HepG2 (cell line): ENCODE results near the gene USP8. TPM values are rescaled to one million over a fixed set of nuclear protein-coding genes. Genes with fewer than 3 reads are reported as not detected.
A peak's percentile ranks its signal among the peaks of the same experiment; 100 is the strongest.
"Not testable (repeated sequence)": the region's sequence is repeated elsewhere in the genome, so short reads cannot be mapped to it uniquely, and the experiment has no call there.

Experiments
- ATAC-seq: fragments of 200-7000 bp; cut with Tn5 transposase; 3 replicates; pipeline ENCODE4 v1.9.1; 2020; ENCODE audit warnings: mild to moderate bottlenecking, moderate library complexity
- BruUV-seq: library from RNA; stranded (reverse); fragments of 400-500 nt; replicated peaks from 2 replicates; lab custom pipeline; 2021; lab: Mats Ljungman, UMichigan
- CTCF ChIA-PET: fragments of 300-600 bp; formaldehyde crosslinking; extraction: SDS; loops from one replicate; lab custom pipeline; 2021; ENCODE audit warnings: low total read pairs, inconsistent platforms, low intra/inter-chr PET ratio; lab: Yijun Ruan, JAX
- POLR2A ChIA-PET: fragments of 350-600 bp; sonication (Branson Sonifier 250); formaldehyde crosslinking; loops from one replicate; lab custom pipeline; 2020; ENCODE audit warnings: antibody characterized with exemption, inconsistent platforms; lab: Yijun Ruan, JAX
- DNase-seq: peaks from one replicate; pipeline ENCODE4 v3.0.0-alpha.2; 2015; ENCODE audit warnings: low spot score
- FAIRE-seq: peaks from 3 replicates; lab custom pipeline; 2011; peaks lifted over from hg19 to GRCh38; lab: Jason Lieb, UNC
- H2AFZ ChIP-seq: one replicate; pipeline ENCODE4 v1.6.1; 2011; ENCODE audit warnings: low read length, inconsistent platforms
- H3K27ac ChIP-seq: fragments of 300-600 bp; 3 replicates; pipeline ENCODE4 v1.8.0; 2011; ENCODE audit warnings: mixed run types, mild to moderate bottlenecking, mixed read lengths, low read length, inconsistent platforms; ENCODE audit not compliant: insufficient read depth; ENCODE audit errors: extremely low read length
- H3K27me3 ChIP-seq, 2 experiments: fragments of 200-600 bp in 1 of 2; 2 replicates in 1 of 2; 3 replicates in 1 of 2; pipeline versions ENCODE4 v1.6.0 to v1.8.0; 2011; ENCODE audit warnings: low read length in 2 of 2, mild to moderate bottlenecking in 2 of 2, moderate library complexity in 2 of 2, inconsistent platforms in 1 of 2; ENCODE audit not compliant: insufficient read depth in 2 of 2, control insufficient read depth in 1 of 2
- H3K36me3 ChIP-seq, 2 experiments: fragments of 200-600 bp in 1 of 2; replicated peaks in 1 of 2; 2 replicates in 1 of 2; 3 replicates in 1 of 2; pipeline versions ENCODE4 v1.5.1 to v1.8.0; 2011; ENCODE audit warnings: low read length in 2 of 2, inconsistent platforms in 1 of 2; ENCODE audit not compliant: insufficient read depth in 2 of 2, control insufficient read depth in 1 of 2
- H3K4me1 ChIP-seq: 2 replicates; pipeline ENCODE4 v1.5.1; 2012; ENCODE audit warnings: low read length, inconsistent platforms; ENCODE audit not compliant: insufficient read depth
- H3K4me2 ChIP-seq: 2 replicates; pipeline ENCODE4 v1.6.0; 2011; ENCODE audit warnings: low read depth, low read length, inconsistent platforms
- H3K4me3 ChIP-seq, 3 experiments: fragments of 200-600 bp in 1 of 3; sonication (generic), shearing (Covaris generic) in 1 of 3; replicated peaks in 1 of 3; 2 replicates each; pipeline ENCODE4 v1.5.1; 2011 to 2016; ENCODE audit warnings: low read length in 3 of 3, inconsistent platforms in 2 of 3, low read depth in 2 of 3, mild to moderate bottlenecking in 2 of 3, control low read depth in 1 of 3, mixed read lengths in 1 of 3; ENCODE audit not compliant: insufficient read depth in 1 of 3
- H3K79me2 ChIP-seq: one replicate; pipeline ENCODE4 v1.6.1; 2011; ENCODE audit warnings: low read length, inconsistent platforms; ENCODE audit not compliant: insufficient read depth
- H3K9ac ChIP-seq: 2 replicates; pipeline ENCODE4 v1.6.0; 2011; ENCODE audit warnings: mild to moderate bottlenecking, low read depth, low read length, inconsistent platforms; ENCODE audit not compliant: insufficient read depth
- H3K9me3 ChIP-seq: 2 replicates; pipeline ENCODE4 v1.5.1; 2012; ENCODE audit warnings: mild to moderate bottlenecking, low read length
- H4K20me1 ChIP-seq: 2 replicates; pipeline ENCODE4 v1.6.0; 2011; ENCODE audit warnings: inconsistent platforms, mild to moderate bottlenecking, low read length, moderate library complexity; ENCODE audit not compliant: insufficient read depth
- ZFX ChIP-seq: sonication (generic); formaldehyde crosslinking; IDR thresholded peaks from 2 replicates; pipeline ENCODE4 v1.4.0; 2020; ENCODE audit warnings: mild to moderate bottlenecking, low read depth, missing genetic modification reagents, moderate library complexity
- ZNF543 ChIP-seq: sonication (generic); formaldehyde crosslinking; IDR thresholded peaks from 2 replicates; pipeline ENCODE4 v1.4.0; 2020; ENCODE audit warnings: mild to moderate bottlenecking, missing genetic modification reagents
- WGBS: methylation state at CpG from one replicate; pipeline ENCODE4 v1.1.6; 2017; ENCODE audit warnings: low lambda C conversion rate; 5-methylcytosine and 5-hydroxymethylcytosine counted together
- in situ Hi-C: cut with HindIII; loops from 2 replicates; pipeline ENCODE4 v1.10.0; 2017; ENCODE audit warnings: low pct_unique_long_range_greater_than_20kb; ENCODE audit not compliant: extremely low pct_ligation_motif_present
- intact Hi-C: fragments of 100-400 bp; cut with micrococcal nuclease; formaldehyde crosslinking; loops from one replicate; pipeline ENCODE4 v1.10.0; 2022; ENCODE audit not compliant: unreplicated experiment
- polyA plus RNA-seq, 8 experiments: library from polyadenylated mRNA; depleted of rRNA in 3 of 8; stranded (reverse) in 7 of 8; unstranded in 1 of 8; fragments of >200 nt; fragmentation: Illumina TruSeq in 4 of 8; extraction: Trizol in 4 of 8; gene quantifications; 2 replicates each; pipeline versions ENCODE4 v1.2.1 to v1.2.3, GENCODE V29; 2011 to 2016; ENCODE audit warnings: low read depth in 4 of 8, missing spikeins in 1 of 8, mixed read lengths in 1 of 8; ENCODE audit not compliant: insufficient read depth in 1 of 8
- total RNA-seq, 5 experiments: library from RNA; depleted of rRNA; stranded (reverse); fragments of >200 nt; fragmentation: Illumina TruSeq; extraction: Trizol; gene quantifications; 2 replicates each; pipeline ENCODE4 v1.2.3, GENCODE V29; 2016; ENCODE audit warnings: low read depth in 1 of 5
- TF ChIP-seq, protein P1 (sequence below): sonication (generic); formaldehyde crosslinking; IDR thresholded peaks from 2 replicates; pipeline ENCODE4 v1.4.0; 2020; ENCODE audit warnings: mild to moderate bottlenecking, missing genetic modification reagents

USP8 gene
- total and polyA plus RNA-seq, 2 of the 13 experiments (the other 11 are each of a cell fraction or from before 2014, with no cell fraction given), result 36.4 to 50.7 TPM

- 99% methylated on average over 7 of the region's 7 CpGs for WGBS
- ChIA-PET POLR2A (no interaction called here), CTCF (no interaction called here)
- intact Hi-C loops (no loop called here), in situ Hi-C loops (no loop called here)
- BruUV-seq, result no TSS peak
- no peak overlapping the region for H2AFZ ChIP-seq
- H3K9me3 ChIP-seq, result no peaks in the 10 kb centered on the region
- H3K79me2 ChIP-seq, result no peaks in the 10 kb centered on the region
- H3K36me3 ChIP-seq, result peaks cover 0 to 25% of the 10 kb centered on the region in 2 experiments; a peak in 2 of 5 replicates
- no peaks in the 10 kb centered on the region for H3K27me3 ChIP-seq
- no peaks in the 10 kb centered on the region for H3K4me1 ChIP-seq
- no peak for TF ChIP-seq ZFX (CRISPR knock-in tag)
- TF ChIP-seq, protein P1, sequence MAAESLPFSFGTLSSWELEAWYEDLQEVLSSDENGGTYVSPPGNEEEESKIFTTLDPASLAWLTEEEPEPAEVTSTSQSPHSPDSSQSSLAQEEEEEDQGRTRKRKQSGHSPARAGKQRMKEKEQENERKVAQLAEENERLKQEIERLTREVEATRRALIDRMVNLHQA (CRISPR knock-in tag), result no peak
- TF ChIP-seq ZNF543, result no peak
- H3K4me2 ChIP-seq, result no peak overlapping the region
- ATAC-seq, result no peak
- FAIRE-seq, result no peak
- H3K9ac ChIP-seq, result no peak overlapping the region
- no peak overlapping the region for H3K27ac ChIP-seq
- H3K4me3 ChIP-seq, result no peak overlapping the region
- DNase-seq, result no peak
- H4K20me1 ChIP-seq, result no peaks in the 10 kb centered on the region
Observed at GRCh38 chr15:50503144-50503543, 78.9 kb downstream of the USP8 start.

GRCh38 chr15:50505656-50506055 lies 81.5 kb downstream of the USP8 start:
- intact Hi-C loops, CTCF ChIA-PET: not testable (repeated sequence)

More at GRCh38 chr15:50505656-50506055, 81.5 kb downstream of the USP8 start:
- FAIRE-seq, H4K20me1 ChIP-seq, POLR2A ChIA-PET, in situ Hi-C loops, BruUV-seq, H3K4me3 ChIP-seq, H2AFZ ChIP-seq, H3K27me3 ChIP-seq, H3K4me1 ChIP-seq, H3K79me2 ChIP-seq, H3K27ac ChIP-seq, DNase-seq, H3K9me3 ChIP-seq, H3K4me2 ChIP-seq, H3K9ac ChIP-seq: not testable (repeated sequence)
- H3K36me3 ChIP-seq, result peaks cover 0 to 15% of the 10 kb centered on the region in 2 experiments; a peak in 1 of 5 replicates
- ATAC-seq, result peak; percentile 66
- 97% methylated on average over 2 of the region's 2 CpGs for WGBS
